Activated CD4-positive, alpha-beta memory T cell treated with anti-CD3 and anti-CD28 coated beads, Interleukin-2, amount 10 ng/mL, durations not matched to agents 7 days and 5 days (primary cell): ENCODE data around the gene ARPC1A. TPM values are rescaled to one million over a fixed set of nuclear protein-coding genes. Genes with fewer than 3 reads are reported as not detected.
"Not testable (repeated sequence)": the region's sequence is repeated elsewhere in the genome, so short reads cannot be mapped to it uniquely, and the experiment has no call there.

Source experiments
- CTCF ChIA-PET: fragments of 350-600 bp; sonication (Branson Sonifier 250); formaldehyde crosslinking; loops from one replicate; lab custom pipeline; 2021; ENCODE audit warnings: antibody characterized with exemption, inconsistent platforms; lab: Charles Lee
- POLR2A ChIA-PET: fragments of 350-600 bp; sonication (Branson Sonifier 250); formaldehyde crosslinking; loops from one replicate; lab custom pipeline; 2021; ENCODE audit warnings: antibody characterized with exemption; lab: Charles Lee
- DNase-seq: peaks from one replicate; pipeline ENCODE4 v3.0.0-alpha.2; 2020
- H3K27ac Mint-ChIP-seq: one replicate; pipeline ENCODE4 v1.8.0; 2021; ENCODE audit warnings: mild to moderate bottlenecking, mixed read lengths
- H3K27me3 Mint-ChIP-seq: one replicate; pipeline ENCODE4 v1.8.0; 2021; ENCODE audit warnings: mixed read lengths
- H3K36me3 Mint-ChIP-seq: one replicate; pipeline ENCODE4 v1.8.0; 2021; ENCODE audit warnings: low read depth, mixed read lengths
- H3K4me1 Mint-ChIP-seq: one replicate; pipeline ENCODE4 v1.8.0; 2021; ENCODE audit warnings: mixed read lengths
- H3K4me3 Mint-ChIP-seq: one replicate; pipeline ENCODE4 v1.8.0; 2021; ENCODE audit warnings: mild to moderate bottlenecking, mixed read lengths
- H3K9me3 Mint-ChIP-seq: one replicate; pipeline ENCODE4 v1.8.0; 2021; ENCODE audit warnings: mixed read lengths
- total RNA-seq, 2 experiments: library from RNA; stranded (reverse); gene quantifications; one replicate each; pipeline ENCODE4 v1.2.3, GENCODE V29; 2021

The ARPC1A gene
- total RNA-seq, 2 experiments from 2014 or later: 63.8 to 68.9 TPM

GRCh38 chr7:99374111-99375064, 48.7 kb downstream of the ARPC1A start, which contains the start of gene ARPC1B:
Gene ARPC1B, plus strand, starts transcription at chr7:99374730. Its CDS starts 10,985 bp downstream, at chr7:99385715.
- Mint-ChIP-seq H3K4me3 (peak within 1 kb of the TSS; percentile 80), H3K36me3 (peaks cover 25% of the 10 kb centered on the region), H3K9me3 (no peaks in the 10 kb centered on the region), H3K27me3 (no peaks in the 10 kb centered on the region), H3K27ac (peak within 1 kb of the TSS; percentile 83), H3K4me1 (peaks cover 48% of the 10 kb centered on the region)
- DNase-seq: peak; percentile 87
- ChIA-PET CTCF (interaction anchor here (1.4 kb wide), 1 partner anchor 12 kb away, joined by 3 read pairs; no protein-coding TSS in a partner anchor), POLR2A (interaction anchor here (0.5 to 8.2 kb wide), 16 partner anchors 7 to 184 kb away, joined by 3 to 93 read pairs (median 4); partner anchors contain the start of genes BUD31, PDAP1 and ZNF655)

- POLR2A ChIA-PET: interaction anchor here (0.6 to 8.2 kb wide), 16 partner anchors 8 to 183 kb away, joined by 3 to 93 read pairs (median 4); partner anchors contain the start of genes BUD31, PDAP1, ZKSCAN5 and ZNF655
Measured at GRCh38 chr7:99375070-99375807, 49.5 kb downstream of the ARPC1A start.

GRCh38 chr7:99379043-99379577, 53.4 kb downstream of the ARPC1A start:
- CTCF ChIA-PET: interaction anchor here (1.5 kb wide), 1 partner anchor 9 kb away, joined by 3 read pairs; no protein-coding TSS in a partner anchor
- peak overlapping the region; percentile 77 for H3K4me3 Mint-ChIP-seq
- H3K9me3 Mint-ChIP-seq: no peaks in the 10 kb centered on the region
- POLR2A ChIA-PET: interaction anchor here (0.6 to 8.2 kb wide), 11 partner anchors 10 to 179 kb away, joined by 3 to 93 read pairs (median 4); partner anchors contain the start of genes BUD31, CPSF4, PDAP1 and PTCD1
- H3K27ac Mint-ChIP-seq: peak overlapping the region; percentile 97
- peaks cover 53% of the 10 kb centered on the region for H3K36me3 Mint-ChIP-seq
- peaks cover 57% of the 10 kb centered on the region for H3K4me1 Mint-ChIP-seq
- no peaks in the 10 kb centered on the region for H3K27me3 Mint-ChIP-seq
- DNase-seq: peak; percentile 56

More at GRCh38 chr7:99375070-99375807, 49.5 kb downstream of the ARPC1A start:
- Mint-ChIP-seq H3K27me3 (no peaks in the 10 kb centered on the region), H3K9me3 (no peaks in the 10 kb centered on the region), H3K4me1 (peaks cover 46% of the 10 kb centered on the region), H3K36me3 (peaks cover 30% of the 10 kb centered on the region), H3K4me3 (peak overlapping the region; percentile 80), H3K27ac (peak overlapping the region; percentile 83)
- DNase-seq: peak; percentile 79
- CTCF ChIA-PET: interaction anchor here (1.4 kb wide), 1 partner anchor 11 kb away, joined by 3 read pairs; no protein-coding TSS in a partner anchor

GRCh38 chr7:99379693-99380031, 54.0 kb downstream of the ARPC1A start:
- H3K9me3 Mint-ChIP-seq, DNase-seq, H3K27me3 Mint-ChIP-seq: not testable (repeated sequence)
- ChIA-PET POLR2A (interaction anchor here (0.7 to 8.2 kb wide), 10 partner anchors 11 to 178 kb away, joined by 3 to 93 read pairs (median 4); partner anchors contain the start of genes BUD31, CPSF4, PDAP1 and PTCD1), CTCF (interaction anchor here (0.5 to 1.5 kb wide), 2 partner anchors 9 to 12 kb away, joined by 3 read pairs; no protein-coding TSS in a partner anchor)
- peak overlapping the region; percentile 97 for H3K27ac Mint-ChIP-seq
- peak overlapping the region; percentile 77 for H3K4me3 Mint-ChIP-seq
- peaks cover 62% of the 10 kb centered on the region for H3K4me1 Mint-ChIP-seq
- H3K36me3 Mint-ChIP-seq: peaks cover 57% of the 10 kb centered on the region

GRCh38 chr7:99380032-99380822, 54.5 kb downstream of the ARPC1A start:
- peaks cover 63% of the 10 kb centered on the region for H3K4me1 Mint-ChIP-seq
- POLR2A ChIA-PET: interaction anchor here (0.9 to 8.2 kb wide), 8 partner anchors 11 to 178 kb away, joined by 3 to 93 read pairs (median 8); partner anchors contain the start of genes BUD31, PDAP1 and ZNF655
- CTCF ChIA-PET: interaction anchor here (0.5 to 1.5 kb wide), 2 partner anchors 10 to 13 kb away, joined by 3 read pairs; no protein-coding TSS in a partner anchor
- H3K9me3 Mint-ChIP-seq: no peaks in the 10 kb centered on the region
- DNase-seq: peak; percentile 54
- peaks cover 57% of the 10 kb centered on the region for H3K36me3 Mint-ChIP-seq
- H3K4me3 Mint-ChIP-seq: peak overlapping the region; percentile 77
- H3K27ac Mint-ChIP-seq: peak overlapping the region; percentile 97
- no peaks in the 10 kb centered on the region for H3K27me3 Mint-ChIP-seq

- POLR2A ChIA-PET: interaction anchor here (1.7 to 8.2 kb wide), 5 partner anchors 11 to 177 kb away, joined by 4 to 93 read pairs (median 11); partner anchors contain the start of genes BUD31, PDAP1 and ZNF655
- CTCF ChIA-PET: no interaction called here
- DNase-seq: peak; percentile 93
- H3K4me1 Mint-ChIP-seq: peaks cover 69% of the 10 kb centered on the region
- H3K9me3 Mint-ChIP-seq: no peaks in the 10 kb centered on the region
- H3K27ac Mint-ChIP-seq: peak overlapping the region; percentile 97
- no peaks in the 10 kb centered on the region for H3K27me3 Mint-ChIP-seq
- peak overlapping the region; percentile 77 for H3K4me3 Mint-ChIP-seq
- H3K36me3 Mint-ChIP-seq: peaks cover 63% of the 10 kb centered on the region
Measured at GRCh38 chr7:99380823-99381663, 55.3 kb downstream of the ARPC1A start.

GRCh38 chr7:99381664-99382075, 56.0 kb downstream of the ARPC1A start:
- H3K4me1 Mint-ChIP-seq: peaks cover 65% of the 10 kb centered on the region
- H3K4me3 Mint-ChIP-seq: peak overlapping the region; percentile 77
- peak overlapping the region; percentile 97 for H3K27ac Mint-ChIP-seq
- DNase-seq: no peak
- peaks cover 64% of the 10 kb centered on the region for H3K36me3 Mint-ChIP-seq
- no peaks in the 10 kb centered on the region for H3K27me3 Mint-ChIP-seq
- CTCF ChIA-PET: interaction anchor here (0.6 to 0.7 kb wide), 2 partner anchors 19 to 26 kb away, joined by 3 read pairs; no protein-coding TSS in a partner anchor
- POLR2A ChIA-PET: interaction anchor here (1.0 to 3.0 kb wide), 2 partner anchors 17 to 56 kb away, joined by 5 to 11 read pairs; partner anchors contain the start of gene ARPC1A
- H3K9me3 Mint-ChIP-seq: no peaks in the 10 kb centered on the region

- H3K9me3 Mint-ChIP-seq: no peaks in the 10 kb centered on the region
- DNase-seq: no peak
- H3K4me1 Mint-ChIP-seq: peaks cover 58% of the 10 kb centered on the region
- ChIA-PET CTCF (interaction anchor here (0.7 kb wide), 1 partner anchor 1810 kb away, joined by 4 read pairs; no protein-coding TSS in a partner anchor), POLR2A (interaction anchor here (1.3 kb wide), 1 partner anchor 10 kb away, joined by 3 read pairs; no protein-coding TSS in a partner anchor)
- H3K27ac Mint-ChIP-seq: peak overlapping the region; percentile 71
- H3K27me3 Mint-ChIP-seq: no peaks in the 10 kb centered on the region
- peaks cover 62% of the 10 kb centered on the region for H3K36me3 Mint-ChIP-seq
- H3K4me3 Mint-ChIP-seq: no peak overlapping the region
Measured at GRCh38 chr7:99383203-99383602, 57.5 kb downstream of the ARPC1A start.

GRCh38 chr7:99383791-99384370, 58.2 kb downstream of the ARPC1A start:
- H3K9me3 Mint-ChIP-seq: no peaks in the 10 kb centered on the region
- CTCF ChIA-PET: no interaction called here

GRCh38 chr7:99384523-99384922, 58.8 kb downstream of the ARPC1A start:
- H3K27ac Mint-ChIP-seq: peak overlapping the region; percentile 71
- POLR2A ChIA-PET: interaction anchor here (3.2 kb wide), 1 partner anchor 10 kb away, joined by 19 read pairs; the partner anchor contains the start of gene ARPC1B
- peaks cover 64% of the 10 kb centered on the region for H3K36me3 Mint-ChIP-seq
- no peak for DNase-seq
- no peak overlapping the region for H3K4me3 Mint-ChIP-seq
- CTCF ChIA-PET: no interaction called here
- H3K4me1 Mint-ChIP-seq: peaks cover 49% of the 10 kb centered on the region
- no peaks in the 10 kb centered on the region for H3K27me3 Mint-ChIP-seq
- H3K9me3 Mint-ChIP-seq: no peaks in the 10 kb centered on the region

More at GRCh38 chr7:99383791-99384370, 58.2 kb downstream of the ARPC1A start:
- POLR2A ChIA-PET: no interaction called here
- Mint-ChIP-seq H3K27ac (peak overlapping the region; percentile 71), H3K4me3 (no peak overlapping the region), H3K27me3 (no peaks in the 10 kb centered on the region), H3K4me1 (peaks cover 55% of the 10 kb centered on the region), H3K36me3 (peaks cover 66% of the 10 kb centered on the region)
- no peak for DNase-seq
